ENCODE data around the gene C14orf119. TPM values are rescaled to one million over a fixed set of nuclear protein-coding genes. Genes with fewer than 3 reads are reported as not detected.

C14orf119 gene
- total RNA-seq, 2 experiments from 2014 or later: 51.6 to 56.5 TPM

Other genes starting within 250 kb of the C14orf119 start
- 10 to 100 TPM; 28.1 to 28.5 TPM for gene LRP10, start 223.8 kb upstream of the C14orf119 start, total RNA-seq
- under 1 TPM in 1 of 2 experiments, not detected in 1; 0.11 TPM for gene REM2, start 212.3 kb upstream of the C14orf119 start, total RNA-seq
- 10 to 100 TPM; 69.7 to 72.1 TPM for gene RBM23, start 176.4 kb upstream of the C14orf119 start, total RNA-seq
- gene PRMT5, start 166.1 kb upstream of the C14orf119 start, total RNA-seq: 100 to 1,000 TPM; 204 to 205 TPM
- gene HAUS4, start 138.4 kb upstream of the C14orf119 start, total RNA-seq: 10 to 100 TPM; 46.5 to 49.2 TPM
- gene AJUBA, start 113.0 kb upstream of the C14orf119 start, total RNA-seq: 1 to 10 TPM in 1 of 2 experiments, under 1 TPM in 1; 0.96 to 1.2 TPM
- gene C14orf93, start 85.4 kb upstream of the C14orf119 start, total RNA-seq: 1 to 10 TPM; 7.0 to 8.9 TPM
- gene PSMB5, start 60.6 kb upstream of the C14orf119 start, total RNA-seq: 100 to 1,000 TPM; 176 to 182 TPM
- not detected for gene PSMB11, start 53.3 kb upstream of the C14orf119 start, total RNA-seq
- gene CDH24, start 38.0 kb upstream of the C14orf119 start, total RNA-seq: under 1 TPM; 0.53 to 0.82 TPM
- 100 to 1,000 TPM; 190 to 191 TPM for gene ACIN1, start 369 bp upstream of the C14orf119 start, total RNA-seq
- not detected for gene CIROP, start 9.5 kb downstream of the C14orf119 start, total RNA-seq
- gene CEBPE, start 23.8 kb downstream of the C14orf119 start, total RNA-seq: under 1 TPM; 0.19 to 0.21 TPM
- gene SLC7A8, start 88.2 kb downstream of the C14orf119 start, total RNA-seq: under 1 TPM; 0.40 to 0.86 TPM
- gene RNF212B, start 142.4 kb downstream of the C14orf119 start, total RNA-seq: not detected
- gene HOMEZ, start 190.6 kb downstream of the C14orf119 start, total RNA-seq: 10 to 100 TPM; 13.7 to 15.6 TPM
- 10 to 100 TPM; 16.2 to 18.8 TPM for gene PPP1R3E, start 207.4 kb downstream of the C14orf119 start, total RNA-seq
- under 1 TPM; 0.69 to 0.99 TPM for gene BCL2L2, start 211.3 kb downstream of the C14orf119 start, total RNA-seq
- gene PABPN1, start 226.0 kb downstream of the C14orf119 start, total RNA-seq: 100 to 1,000 TPM; 294 to 299 TPM